ENCODE measurements around the gene HHATL. TPM values are rescaled to one million over a fixed set of nuclear protein-coding genes. Genes with fewer than 3 reads are reported as not detected.

HHATL gene
- total RNA-seq, 1 donor from 2014 or later = 1.0 TPM

DNA sequence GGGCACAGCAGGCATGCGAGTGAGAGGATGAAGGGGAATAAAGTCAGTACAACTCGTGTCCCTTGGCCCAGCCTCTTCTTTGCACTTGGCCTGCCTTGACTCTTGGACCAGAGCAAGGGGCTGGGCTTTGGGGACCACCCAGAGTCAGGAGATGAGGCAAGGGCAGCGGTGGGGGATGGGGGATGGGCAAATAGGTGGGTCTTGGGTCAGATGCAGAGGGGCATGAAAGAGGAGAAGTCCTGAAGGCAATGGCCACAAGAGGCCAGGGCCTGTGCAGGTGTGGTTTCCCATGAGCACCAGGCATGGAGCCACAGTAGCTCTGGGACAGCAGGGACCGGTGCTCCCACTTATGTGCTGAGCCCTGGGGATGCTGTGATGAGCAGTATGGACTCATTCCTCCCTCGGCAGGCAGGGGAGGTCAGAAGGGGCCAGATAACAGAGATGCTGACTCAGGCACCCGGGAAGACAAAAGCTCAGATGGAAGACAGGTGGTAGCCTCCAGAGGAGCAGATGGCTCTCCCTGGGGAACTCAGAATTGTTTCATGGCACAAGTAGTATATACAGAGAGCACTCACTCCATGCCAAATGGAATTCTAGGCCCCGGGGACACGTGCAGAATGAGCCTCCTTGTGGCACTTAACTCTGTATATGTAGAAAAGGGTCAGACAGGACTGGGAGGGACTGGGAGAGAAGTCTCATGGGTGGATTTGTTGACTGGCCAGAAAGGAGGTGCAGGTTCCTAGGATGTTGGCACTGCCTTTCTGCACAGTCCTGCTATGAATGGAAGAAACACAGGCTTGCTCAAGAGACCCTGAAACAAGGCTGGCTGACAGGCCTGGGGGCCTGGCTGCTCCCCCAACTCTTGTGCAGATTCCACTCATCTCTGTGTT is 34.8 kb downstream of the HHATL start:
- Histone ChIP-seq H3K27ac (no peak overlapping the region), H3K9me3 (no peaks in the 10 kb centered on the region), H3K27me3 (ENCODE audit: low read depth) (no peaks in the 10 kb centered on the region), H3K36me3 (no peaks in the 10 kb centered on the region), H3K4me3 (no peak overlapping the region), H3K4me1 (no peaks in the 10 kb centered on the region)
- no peak for ATAC-seq
- TF ChIP-seq, protein P1, sequence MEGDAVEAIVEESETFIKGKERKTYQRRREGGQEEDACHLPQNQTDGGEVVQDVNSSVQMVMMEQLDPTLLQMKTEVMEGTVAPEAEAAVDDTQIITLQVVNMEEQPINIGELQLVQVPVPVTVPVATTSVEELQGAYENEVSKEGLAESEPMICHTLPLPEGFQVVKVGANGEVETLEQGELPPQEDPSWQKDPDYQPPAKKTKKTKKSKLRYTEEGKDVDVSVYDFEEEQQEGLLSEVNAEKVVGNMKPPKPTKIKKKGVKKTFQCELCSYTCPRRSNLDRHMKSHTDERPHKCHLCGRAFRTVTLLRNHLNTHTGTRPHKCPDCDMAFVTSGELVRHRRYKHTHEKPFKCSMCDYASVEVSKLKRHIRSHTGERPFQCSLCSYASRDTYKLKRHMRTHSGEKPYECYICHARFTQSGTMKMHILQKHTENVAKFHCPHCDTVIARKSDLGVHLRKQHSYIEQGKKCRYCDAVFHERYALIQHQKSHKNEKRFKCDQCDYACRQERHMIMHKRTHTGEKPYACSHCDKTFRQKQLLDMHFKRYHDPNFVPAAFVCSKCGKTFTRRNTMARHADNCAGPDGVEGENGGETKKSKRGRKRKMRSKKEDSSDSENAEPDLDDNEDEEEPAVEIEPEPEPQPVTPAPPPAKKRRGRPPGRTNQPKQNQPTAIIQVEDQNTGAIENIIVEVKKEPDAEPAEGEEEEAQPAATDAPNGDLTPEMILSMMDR (IDR thresholded peaks at IDR 0.05) = no peak
- intact Hi-C loops (cut with DNase I) = no loop called here
- DNase-seq = no peak

DNA sequence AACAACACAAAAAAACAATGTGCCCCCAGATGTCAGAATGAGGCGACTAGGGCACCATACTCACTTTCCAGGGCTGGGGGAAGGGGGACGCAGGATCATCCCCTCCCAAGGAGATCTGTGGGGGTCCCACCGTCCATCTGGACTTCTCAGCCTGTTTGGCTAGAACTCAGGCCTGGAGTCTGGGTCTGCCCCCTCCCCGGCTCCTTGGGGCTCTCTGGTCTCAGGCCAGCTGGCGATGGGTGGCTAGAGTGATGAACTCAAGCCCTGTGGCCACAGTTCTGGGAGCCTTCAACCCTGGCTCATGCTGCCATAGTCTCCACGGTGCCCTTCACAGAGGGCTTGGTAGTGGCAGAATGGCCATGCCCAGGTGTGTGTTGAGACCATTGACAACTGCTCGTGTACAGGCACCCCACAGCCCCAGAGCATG is 35.5 kb downstream of the HHATL start:
- Histone ChIP-seq H3K4me3 (no peak overlapping the region), H3K27ac (no peak overlapping the region), H3K4me1 (no peaks in the 10 kb centered on the region), H3K27me3 (ENCODE audit: low read depth) (no peaks in the 10 kb centered on the region), H3K36me3 (no peaks in the 10 kb centered on the region), H3K9me3 (no peaks in the 10 kb centered on the region)
- no peak for DNase-seq
- intact Hi-C loops (cut with DNase I) = no loop called here
- peak in 1 of 2 donors; percentile 3 for ATAC-seq
- TF ChIP-seq, protein P1 (IDR thresholded peaks at IDR 0.05) = no peak

DNA sequence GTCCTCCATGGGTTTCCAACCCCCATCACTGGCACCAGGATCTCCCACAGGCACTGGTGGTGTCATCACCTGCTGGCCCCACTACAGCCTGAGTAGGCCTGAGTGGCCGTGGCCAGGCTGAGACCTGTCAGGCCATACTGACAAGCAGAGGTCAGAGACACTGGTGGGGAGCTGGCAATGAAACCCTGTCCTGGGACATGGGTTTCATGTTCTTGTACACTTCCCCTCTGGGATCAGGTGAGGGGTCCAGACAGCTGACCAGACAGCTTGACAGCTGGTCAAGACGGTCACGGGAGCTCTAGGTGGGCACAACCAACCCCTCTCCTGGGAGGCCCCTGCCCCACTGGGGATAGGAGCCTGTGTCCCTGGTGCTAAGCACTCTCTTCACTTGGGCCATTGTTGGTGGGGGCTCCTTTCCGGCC is 36.0 kb downstream of the HHATL start:
- DNase-seq = no peak
- intact Hi-C loops (cut with DNase I) = no loop called here

DNA sequence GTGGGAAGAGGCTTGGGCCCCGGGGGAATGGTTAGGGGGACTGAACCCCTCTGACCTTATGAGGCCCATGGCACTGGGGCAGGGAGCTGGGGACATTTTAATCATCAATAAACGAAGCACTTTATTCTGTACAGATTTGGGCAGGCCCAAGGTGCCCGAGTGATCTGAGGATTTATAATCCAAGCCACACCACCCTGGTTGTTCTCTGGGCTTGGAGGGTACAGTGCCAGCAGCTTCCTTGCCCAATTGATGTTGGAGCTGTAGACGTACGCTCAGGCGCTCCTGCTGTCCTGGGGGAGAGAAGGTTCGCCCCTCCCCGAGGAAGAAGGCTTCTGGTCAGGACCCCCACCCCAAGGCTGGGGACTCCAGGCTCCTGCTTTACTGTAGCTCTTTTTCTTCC is 36.6 kb downstream of the HHATL start:
- H3K9me3 ChIP-seq = no peaks in the 10 kb centered on the region
- DNase-seq (no peak), ATAC-seq (no peak)
- H3K27me3 ChIP-seq (ENCODE audit: low read depth) = no peaks in the 10 kb centered on the region
- H3K4me3 ChIP-seq = no peak overlapping the region
- no peaks in the 10 kb centered on the region for H3K4me1 ChIP-seq
- TF ChIP-seq, protein P1 (IDR thresholded peaks at IDR 0.05) = no peak
- no peaks in the 10 kb centered on the region for H3K36me3 ChIP-seq
- no peak overlapping the region for H3K27ac ChIP-seq
- intact Hi-C loops (cut with DNase I) = no loop called here

More for the DNA sequence above, 36.0 kb downstream of the HHATL start:
- H3K27ac ChIP-seq = no peak overlapping the region
- TF ChIP-seq, protein P1 (IDR thresholded peaks at IDR 0.05) = no peak
- no peaks in the 10 kb centered on the region for H3K9me3 ChIP-seq
- H3K4me3 ChIP-seq = no peak overlapping the region
- no peak for ATAC-seq
- no peaks in the 10 kb centered on the region for H3K36me3 ChIP-seq
- no peaks in the 10 kb centered on the region for H3K4me1 ChIP-seq
- no peaks in the 10 kb centered on the region for H3K27me3 ChIP-seq (ENCODE audit: low read depth)

DNA sequence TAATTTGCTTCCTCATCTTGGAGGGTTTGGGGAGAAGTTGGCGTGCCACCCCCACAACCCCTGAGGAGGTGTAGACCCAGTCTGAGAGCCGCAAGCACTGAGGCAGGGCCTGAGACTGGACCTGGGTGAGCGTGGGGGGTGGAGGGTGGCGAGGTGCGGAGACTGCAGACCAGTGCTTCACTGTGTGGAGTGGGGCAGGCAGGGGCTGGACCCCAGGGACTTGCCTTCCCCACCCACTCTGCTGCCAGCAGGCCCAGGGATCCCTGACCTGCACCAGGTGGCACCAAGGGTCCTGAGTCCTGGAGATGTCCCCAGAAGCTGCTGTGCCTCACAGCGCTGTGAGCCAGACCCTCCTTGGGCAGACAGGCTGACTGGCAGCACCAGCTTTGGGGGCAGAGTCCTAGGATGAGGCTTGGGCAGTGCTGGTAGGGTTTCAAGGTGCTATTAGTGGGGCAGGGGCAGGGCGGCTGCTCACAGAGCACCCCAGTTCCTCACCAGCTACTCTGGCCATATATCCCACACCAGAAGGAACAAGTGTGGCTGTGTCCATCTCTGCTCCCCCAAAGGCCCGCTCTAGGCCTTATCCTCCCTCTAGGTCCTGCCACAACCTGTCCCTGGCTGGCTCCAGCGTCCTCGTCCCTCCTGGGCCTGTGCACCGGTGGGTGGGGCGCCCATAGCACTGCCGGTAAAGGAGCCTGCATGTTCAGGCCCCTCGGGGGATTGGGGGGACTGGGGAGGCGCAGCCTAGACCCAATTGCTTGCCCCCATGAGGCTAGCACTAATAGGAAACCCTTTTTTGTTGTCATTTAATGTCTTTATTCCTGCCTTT is 37.3 kb downstream of the HHATL start:
- Histone ChIP-seq H3K27me3 (ENCODE audit: low read depth) (no peaks in the 10 kb centered on the region), H3K27ac (no peak overlapping the region), H3K4me1 (no peaks in the 10 kb centered on the region), H3K9me3 (no peaks in the 10 kb centered on the region), H3K4me3 (no peak overlapping the region), H3K36me3 (no peaks in the 10 kb centered on the region)
- ATAC-seq = no peak
- DNase-seq = no peak
- intact Hi-C loops (cut with DNase I) = no loop called here
- TF ChIP-seq, protein P1 (IDR thresholded peaks at IDR 0.05) = no peak

All from lower lobe of right lung (tissue), 2 donors.